ENCODE measurements around the gene IL5RA.

Gene IL5RA, protein sequence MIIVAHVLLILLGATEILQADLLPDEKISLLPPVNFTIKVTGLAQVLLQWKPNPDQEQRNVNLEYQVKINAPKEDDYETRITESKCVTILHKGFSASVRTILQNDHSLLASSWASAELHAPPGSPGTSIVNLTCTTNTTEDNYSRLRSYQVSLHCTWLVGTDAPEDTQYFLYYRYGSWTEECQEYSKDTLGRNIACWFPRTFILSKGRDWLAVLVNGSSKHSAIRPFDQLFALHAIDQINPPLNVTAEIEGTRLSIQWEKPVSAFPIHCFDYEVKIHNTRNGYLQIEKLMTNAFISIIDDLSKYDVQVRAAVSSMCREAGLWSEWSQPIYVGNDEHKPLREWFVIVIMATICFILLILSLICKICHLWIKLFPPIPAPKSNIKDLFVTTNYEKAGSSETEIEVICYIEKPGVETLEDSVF

DNA sequence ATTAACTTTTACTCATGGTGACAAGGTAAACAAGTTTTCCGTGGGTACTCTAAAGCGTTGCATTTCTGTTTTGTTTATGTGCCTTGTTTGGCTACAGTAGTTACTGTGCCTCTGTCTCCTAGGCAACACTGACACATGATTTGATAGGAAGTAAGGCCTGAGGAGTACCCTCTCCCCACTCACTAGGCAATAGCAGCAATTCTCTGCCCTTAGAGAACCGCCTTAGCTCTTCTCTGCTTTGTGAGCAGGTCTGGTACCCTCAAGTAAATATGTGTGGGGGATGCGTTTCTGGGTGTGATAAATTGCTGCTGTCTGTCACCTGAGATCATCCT lies at the start of gene IL5RA:
Gene IL5RA, minus strand, starts transcription at position 76 of the 332 bp plus-strand sequence. CDS start 5,390 bp downstream, outside the sequence.
- DNase-seq (ENCODE audit: low read depth in 2 of 3, low spot score in 1 of 3), result no peak

DNA sequence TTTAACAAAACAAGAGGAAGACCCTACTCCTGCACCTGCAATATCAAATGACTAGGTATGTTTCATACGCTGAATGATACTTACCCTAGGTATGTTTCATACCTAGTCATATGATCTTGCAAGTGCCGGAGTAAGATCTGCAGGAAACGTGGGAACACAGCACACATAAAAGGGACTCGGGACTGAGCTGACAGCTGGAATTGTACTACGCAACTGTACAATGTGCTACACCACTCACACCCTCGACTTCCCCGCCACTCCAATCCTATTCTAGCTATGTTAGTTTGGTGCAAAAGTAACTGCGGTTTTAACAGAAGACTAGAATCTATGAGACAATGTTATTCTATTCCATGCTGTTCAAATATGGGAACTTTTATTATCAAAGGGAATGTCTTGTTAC lies 47.3 kb upstream of the IL5RA start:
- DNase-seq (ENCODE audit: low read depth in 2 of 3, low spot score in 1 of 3), result no peak

DNA sequence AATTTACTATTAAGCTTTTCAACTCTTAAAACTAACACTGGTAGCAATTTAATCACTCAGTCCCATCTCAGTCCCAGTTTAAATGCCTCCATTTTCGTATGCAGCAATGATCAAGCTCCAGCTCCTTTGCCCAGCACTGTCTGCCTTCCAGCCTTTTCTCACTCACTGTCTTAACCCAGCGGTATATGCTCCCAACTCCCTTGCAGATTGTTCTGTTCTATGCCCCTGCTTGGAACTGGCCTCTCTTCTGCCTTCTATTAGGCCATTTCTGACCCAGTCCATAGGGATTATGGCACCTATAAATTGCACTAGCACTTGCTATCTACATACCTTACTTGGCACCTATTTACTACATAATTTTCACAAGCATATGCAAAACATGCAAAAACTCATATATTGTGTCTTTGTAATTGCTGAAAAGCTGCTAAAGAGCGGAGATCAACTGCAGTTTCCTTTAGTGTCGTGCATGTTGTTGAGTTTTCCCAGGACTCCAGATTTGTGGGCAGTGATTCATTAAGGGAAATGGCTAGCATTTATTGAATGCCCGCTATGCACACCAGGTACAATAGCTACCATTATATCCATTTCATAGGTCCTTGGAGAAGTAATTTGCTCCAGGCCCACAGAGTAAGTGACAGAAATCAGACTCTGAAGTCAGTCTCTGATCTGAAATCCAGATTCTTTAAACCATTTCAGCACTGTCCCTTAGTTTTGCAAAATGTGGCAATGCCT lies 44.9 kb upstream of the IL5RA start:
- no peak for DNase-seq (ENCODE audit: low read depth in 2 of 3, low spot score in 1 of 3)

DNA sequence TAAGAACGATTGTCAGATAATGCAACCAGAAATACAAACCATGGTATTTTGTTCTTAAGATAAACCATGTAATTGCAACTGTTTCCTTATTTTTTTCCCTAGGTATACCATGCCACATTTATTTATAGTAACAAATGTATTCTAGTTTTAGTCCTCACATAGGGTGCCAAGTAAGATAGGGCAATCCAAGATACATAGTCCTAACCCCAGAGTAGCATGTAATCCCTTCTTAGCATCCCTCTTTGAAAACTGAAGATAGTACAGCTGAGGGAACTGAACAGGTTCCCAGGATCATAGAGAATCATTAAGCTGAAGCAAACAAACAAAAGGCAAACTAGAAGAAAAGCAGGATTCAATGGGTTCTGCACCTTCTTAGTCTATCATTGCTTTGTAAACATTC lies 41.3 kb upstream of the IL5RA start:
- no peak for DNase-seq (ENCODE audit: low read depth in 2 of 3, low spot score in 1 of 3)

DNA sequence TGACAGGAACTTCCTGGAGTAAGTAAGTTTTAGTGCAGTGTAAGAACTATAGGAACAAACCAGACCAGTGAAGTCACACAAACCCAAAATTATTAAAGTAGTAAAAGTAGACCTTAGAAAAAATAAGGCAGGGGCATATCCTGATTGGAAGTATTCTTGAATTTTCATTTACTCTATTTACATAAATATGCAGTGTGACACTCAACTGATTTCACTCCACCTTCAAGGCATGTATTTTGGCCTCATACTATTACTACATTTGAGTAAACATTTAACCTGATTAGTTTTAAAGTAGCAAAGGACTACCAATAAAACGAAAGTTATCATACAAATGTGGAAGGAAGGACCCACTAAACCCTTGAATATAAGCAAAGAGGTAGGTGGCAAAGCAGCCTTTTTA lies 39.4 kb upstream of the IL5RA start:
- DNase-seq (ENCODE audit: low read depth in 2 of 3, low spot score in 1 of 3), result no peak

DNA sequence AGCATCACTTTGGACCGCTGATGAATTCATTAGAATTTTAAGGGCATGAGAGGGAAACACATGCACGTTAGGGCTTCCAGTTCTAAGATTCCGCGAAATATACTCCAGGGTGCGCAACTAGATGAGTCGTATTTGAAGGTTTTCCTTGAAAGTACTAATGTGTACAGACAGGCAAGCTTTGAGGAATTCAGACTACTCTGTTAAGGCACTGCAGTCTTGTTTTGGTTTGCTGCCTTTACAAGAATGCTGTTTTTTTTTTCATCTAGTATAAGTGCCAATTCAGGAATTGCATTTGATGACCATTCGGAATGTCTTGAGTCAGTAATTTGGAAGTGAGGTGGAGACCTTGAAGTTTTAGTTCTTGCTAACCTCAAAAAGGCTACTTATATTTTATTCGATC lies 35.7 kb upstream of the IL5RA start:
- DNase-seq (ENCODE audit: low read depth in 2 of 3, low spot score in 1 of 3), result no peak

DNA sequence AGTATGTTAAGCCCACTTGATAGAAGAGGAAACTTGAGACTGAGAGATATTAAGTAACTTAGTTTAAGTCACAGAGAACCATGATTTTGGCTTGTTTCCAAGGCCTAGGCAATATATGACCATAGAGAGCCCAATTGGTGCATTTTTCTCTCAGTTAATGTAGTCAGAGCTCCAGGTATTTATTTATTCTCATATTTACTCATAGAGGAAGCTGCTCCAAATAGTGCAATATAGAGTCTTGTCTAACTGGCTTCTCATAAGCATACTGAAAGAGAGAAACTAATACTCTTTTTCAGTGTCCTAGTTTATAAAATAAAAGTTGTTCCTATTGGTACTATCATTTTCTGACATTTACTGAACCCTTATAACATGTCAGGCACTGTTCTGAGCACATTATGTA lies 31.8 kb upstream of the IL5RA start:
- no peak for DNase-seq (ENCODE audit: low read depth in 2 of 3, low spot score in 1 of 3)

DNA sequence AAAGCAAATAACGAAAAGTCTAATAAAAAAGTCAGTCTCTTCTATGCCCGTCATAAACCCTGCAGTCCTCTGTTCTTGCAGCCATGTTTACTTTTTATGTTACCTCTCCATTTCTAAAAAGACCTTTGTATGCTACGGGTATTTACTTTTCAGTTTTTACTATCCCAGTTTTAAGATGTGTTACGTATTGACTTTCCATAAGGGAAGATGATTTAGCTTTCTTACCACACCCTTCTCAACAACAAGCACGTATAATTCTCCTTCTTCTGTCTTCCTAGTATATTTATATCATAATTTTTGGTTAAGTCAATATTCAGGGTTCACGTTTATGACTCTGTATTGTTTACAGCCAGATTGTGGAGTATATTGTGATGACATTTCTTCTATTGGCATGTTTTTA lies 27.4 kb upstream of the IL5RA start:
- DNase-seq (ENCODE audit: low read depth in 2 of 3, low spot score in 1 of 3), result no peak

DNA sequence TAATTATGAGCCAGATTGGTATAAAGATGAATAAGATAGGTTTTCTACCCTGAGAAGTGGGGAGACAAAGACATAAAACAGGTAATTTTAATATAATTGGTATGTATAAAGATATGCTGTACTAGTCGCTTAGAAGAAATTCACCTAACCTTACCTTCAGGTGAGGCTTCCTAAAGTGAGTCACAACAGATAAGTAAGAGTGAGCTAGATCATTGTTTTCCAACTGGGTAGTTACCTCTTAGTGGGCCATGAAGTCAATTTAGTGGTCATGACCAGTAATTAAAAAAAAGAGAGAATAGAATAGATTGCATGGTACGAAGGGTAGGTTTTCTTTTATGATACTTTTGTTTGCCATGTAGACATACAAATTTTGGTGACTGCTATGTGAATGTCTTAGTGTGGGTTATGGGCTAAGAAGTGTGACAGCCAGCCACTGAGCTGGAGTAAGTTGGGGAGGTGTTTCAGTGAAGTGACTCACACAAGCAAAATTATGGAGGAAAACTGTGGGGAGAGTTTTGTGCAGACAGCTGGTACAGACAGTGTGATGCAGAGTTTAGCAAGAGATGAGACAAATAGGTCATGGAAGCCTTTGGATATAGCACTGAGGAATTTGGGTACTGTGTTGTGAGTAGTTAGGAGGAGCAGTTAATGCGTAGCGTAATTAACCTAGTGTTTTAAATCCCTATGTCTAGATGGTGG lies 24.7 kb upstream of the IL5RA start:
- DNase-seq (ENCODE audit: low read depth in 2 of 3, low spot score in 1 of 3), result no peak

DNA sequence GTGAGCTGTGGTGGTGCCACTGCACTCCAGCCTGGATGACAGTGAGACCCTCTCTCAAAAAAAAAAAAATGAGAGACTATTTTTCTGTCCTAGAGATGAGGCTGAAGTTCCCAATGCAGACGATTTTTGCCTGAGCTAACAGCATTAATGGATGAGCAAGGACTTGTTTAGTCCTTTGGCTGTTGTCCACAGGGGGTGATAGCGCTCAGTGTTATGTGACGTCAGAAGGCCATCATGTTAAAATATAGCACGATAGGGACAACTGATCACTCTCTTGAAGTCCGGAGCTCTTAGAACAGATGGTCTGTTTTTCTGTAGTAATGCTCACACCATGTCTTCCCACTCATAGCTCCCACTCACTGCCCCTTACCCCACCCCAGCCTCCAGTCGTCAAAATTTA lies 23.3 kb upstream of the IL5RA start:
- DNase-seq (ENCODE audit: low read depth in 2 of 3, low spot score in 1 of 3), result no peak

DNA sequence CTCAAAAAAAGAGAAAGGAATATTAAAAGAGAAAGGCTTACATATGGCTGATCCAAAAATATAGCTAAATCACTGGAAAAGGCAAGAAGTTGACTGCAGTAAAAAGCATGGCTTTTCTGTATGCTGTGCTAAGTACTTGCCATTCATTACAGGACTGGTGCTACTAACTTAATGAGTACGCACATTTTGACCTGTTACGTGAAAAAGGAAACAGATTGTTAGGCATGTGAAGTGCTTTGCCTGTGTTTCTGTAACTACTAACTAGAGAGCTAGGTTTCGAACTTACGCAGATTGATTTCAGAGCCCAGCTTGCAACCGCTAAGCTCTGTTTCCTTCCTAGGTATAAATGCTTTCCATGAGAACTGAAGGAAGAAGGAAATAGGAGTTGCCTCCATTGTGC lies 19.4 kb upstream of the IL5RA start:
- DNase-seq (ENCODE audit: low read depth in 2 of 3, low spot score in 1 of 3), result no peak

DNA sequence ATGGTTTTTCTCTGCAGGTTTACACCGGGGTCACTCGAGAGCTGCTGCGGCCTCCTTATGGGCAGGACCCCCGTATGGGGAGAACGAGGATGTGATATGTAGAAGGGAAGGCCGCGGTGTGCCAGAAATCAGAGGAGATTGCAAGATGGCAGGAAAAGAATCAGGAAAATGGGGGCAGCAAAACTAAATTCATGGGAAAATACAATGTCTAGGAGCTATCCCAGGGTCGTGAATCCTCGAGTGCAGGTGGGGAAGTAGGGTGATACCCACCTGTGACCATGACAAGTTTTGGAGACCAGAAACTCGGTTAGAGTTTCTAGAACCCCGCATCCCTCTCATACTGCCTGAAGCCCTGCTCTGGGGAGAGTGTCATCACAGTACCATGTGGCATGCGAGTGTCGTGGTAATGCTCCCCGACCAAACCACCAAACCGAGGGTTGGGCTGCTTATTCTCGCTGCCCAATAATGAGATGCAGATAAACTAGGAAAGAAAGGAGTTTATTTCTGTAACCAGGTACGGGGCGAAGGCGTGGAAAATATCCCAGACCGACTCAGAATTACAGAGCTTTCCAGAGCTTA lies 17.3 kb upstream of the IL5RA start:
- DNase-seq (ENCODE audit: low read depth in 2 of 3, low spot score in 1 of 3), result peak in 2 of 3 donors; percentile 18 to 30

DNA sequence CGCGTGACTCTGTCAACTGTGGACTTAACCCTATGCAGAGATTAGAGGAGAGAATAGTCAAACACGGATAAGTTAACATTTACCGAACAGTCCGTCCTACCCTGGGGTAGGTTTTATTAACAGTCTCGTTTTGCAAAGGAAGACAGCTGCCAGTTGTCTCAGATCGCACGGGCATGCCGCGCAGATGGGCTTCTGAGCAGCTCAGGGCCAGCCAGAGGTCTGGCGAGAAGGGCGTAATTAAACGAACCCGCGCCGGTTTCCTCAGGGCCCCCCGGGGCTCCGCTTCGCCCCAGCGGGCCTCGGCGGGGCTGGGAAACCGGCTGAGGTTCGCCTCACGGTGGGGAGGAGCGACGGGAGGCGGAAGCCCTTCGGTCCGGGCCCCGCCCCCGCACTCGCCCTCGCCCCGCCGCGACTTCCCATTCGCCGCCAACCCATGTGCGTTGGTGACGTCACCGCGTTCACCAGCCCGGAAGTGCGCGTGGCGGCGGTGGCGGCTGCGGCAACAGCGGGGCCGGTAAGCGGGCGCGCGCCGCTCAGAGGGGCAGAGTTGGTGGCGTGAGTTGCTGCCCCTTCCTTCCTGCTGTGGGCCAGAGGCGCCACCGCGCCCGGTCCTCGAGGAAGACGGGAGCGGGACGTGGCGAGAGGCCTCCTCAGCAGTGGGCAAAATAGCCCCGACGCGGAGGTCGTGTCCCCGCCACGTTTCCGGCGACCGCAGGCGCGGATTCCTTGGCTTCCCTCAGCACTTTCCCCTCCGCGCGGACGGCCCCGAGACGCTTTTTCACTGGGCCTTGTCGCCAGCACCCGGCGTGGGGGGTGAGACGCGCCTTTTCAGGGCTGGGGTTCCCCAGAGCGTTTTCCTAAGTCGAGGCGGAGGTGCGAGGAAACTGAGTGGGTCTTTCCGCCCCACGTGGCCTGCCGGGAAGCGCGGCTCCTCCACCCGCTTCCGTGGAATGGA lies 16.6 kb upstream of the IL5RA start, which contains the start of gene TRNT1:
Gene TRNT1, plus strand, starts transcription at position 464 of the 955 bp plus-strand sequence. CDS start 2,101 bp downstream, outside the sequence.
- peak; percentile 90 to 96 (median 92) for DNase-seq (ENCODE audit: low read depth in 2 of 3, low spot score in 1 of 3)

DNA sequence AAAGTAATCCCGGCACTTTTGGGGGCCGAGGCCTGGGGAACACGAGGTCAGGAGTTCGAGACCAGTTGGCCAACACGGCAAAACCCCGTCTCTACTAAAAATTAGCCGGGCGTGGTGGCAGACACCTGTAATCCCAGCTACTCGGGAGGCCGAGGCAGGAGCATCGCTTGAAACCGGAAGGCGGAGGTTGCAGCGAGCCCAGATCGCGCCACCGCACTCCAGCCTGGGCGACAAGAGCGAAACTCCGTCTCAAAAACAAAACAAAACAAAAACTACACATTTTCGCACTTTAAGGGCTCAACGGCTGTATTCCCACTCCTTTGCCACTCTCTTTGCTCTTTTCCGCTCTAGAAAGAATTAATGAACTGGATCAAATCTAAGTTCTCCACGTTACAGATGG lies 15.8 kb upstream of the IL5RA start:
- DNase-seq (ENCODE audit: low read depth in 2 of 3, low spot score in 1 of 3), result no peak

DNA sequence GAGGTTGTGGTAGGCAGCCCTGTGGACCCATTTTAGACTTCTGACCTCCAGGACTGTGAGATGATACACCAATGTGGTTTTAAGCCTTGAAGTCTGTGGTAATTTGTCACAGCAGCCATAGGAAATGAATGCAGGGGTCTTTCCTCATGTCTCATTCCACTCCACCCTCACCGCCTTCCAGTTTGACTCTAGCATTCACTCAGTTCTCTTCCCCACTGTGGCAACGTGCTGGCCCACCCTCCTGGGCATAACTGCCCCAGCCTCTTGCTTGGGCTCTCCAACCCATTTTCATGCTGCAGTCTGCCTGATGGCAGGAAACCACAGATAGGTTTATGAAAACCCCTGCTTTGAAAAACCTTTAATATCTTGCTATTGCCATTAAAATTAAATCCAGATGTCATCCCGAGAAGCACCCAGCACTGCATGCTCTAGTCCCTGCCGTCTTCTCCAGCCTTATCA lies 9.2 kb upstream of the IL5RA start:
- no peak for DNase-seq (ENCODE audit: low read depth in 2 of 3, low spot score in 1 of 3)

DNA sequence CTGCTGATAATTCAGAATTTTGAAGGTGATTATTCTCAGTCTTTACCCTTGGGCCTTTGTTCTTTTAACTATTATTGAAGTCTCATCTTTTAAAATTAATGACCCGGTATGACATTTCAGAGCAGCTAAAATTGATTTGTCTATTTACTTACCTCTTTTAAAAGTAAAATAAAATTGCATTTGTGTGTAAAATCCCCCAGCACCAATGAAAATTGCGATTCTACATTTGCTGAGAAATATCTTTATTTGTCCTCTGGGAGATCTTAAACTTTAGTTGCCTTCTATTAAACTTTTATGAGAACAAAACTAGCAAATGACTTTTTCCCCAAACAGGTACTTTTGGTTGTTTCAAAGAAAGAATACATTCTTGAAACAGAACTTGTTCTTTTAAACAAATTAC lies 7.5 kb upstream of the IL5RA start:
- DNase-seq (ENCODE audit: low read depth in 2 of 3, low spot score in 1 of 3), result no peak

DNA sequence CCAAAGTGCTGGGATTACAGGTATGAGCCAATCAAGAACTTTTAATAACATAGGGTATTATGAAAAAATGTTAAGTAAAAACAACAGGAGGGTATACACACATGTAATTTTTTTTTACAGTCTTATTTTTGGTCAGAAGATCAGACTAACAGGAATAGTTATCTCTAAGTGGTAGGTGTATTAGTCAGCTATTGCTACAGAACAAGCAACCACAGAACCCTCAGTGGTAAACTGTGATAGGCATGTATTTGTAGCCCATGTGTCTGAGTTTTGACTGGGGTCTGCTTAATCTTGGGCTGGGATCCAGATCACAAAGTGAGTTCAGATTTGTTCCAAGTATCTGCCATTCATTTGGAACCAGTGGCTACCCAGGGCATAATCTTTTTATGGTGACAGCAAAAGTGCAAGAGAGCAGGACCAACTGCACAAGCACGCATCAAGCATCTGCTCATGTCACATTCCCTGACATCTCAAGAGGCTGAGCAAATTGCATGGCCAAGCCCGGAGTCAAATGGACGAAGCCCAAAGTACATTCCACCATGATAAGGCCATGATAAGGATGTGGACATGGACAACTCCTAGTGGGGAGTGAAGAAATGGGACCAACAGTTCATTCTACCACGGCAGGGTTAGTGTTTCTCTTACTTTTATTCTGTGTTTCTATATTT lies 3.0 kb upstream of the IL5RA start:
- no peak for DNase-seq (ENCODE audit: low read depth in 2 of 3, low spot score in 1 of 3)

DNA sequence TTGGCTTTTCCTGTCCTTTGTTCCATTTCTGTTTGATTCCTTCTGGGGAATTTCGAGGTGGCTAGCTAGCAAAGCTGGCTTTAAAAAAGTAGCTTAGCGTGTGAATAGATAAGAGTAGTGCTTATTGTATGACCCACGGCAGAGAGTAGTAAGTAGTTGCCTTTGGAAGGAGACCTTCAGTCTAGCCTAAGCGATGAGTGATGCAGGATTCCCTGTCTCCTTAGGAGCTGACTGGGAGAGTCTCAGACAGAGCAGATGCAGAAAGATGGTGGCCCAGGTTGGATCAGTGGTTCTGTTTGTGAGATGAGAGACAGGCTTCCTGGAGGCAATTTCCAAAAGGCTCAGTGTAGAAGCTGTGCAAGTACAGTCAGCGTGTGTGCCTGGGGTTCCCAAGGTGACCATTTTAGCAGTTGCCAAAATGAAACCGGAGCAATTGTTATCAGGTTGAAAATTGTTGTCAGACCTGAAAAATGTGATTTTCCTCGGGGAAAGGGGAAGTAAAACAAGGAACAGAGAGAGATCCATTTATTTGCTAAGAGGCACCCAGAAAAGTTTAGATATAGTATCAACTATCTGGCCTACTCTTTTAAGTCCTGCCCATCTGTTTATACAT lies 681 bp upstream of the IL5RA start:
- DNase-seq (ENCODE audit: low read depth in 2 of 3, low spot score in 1 of 3), result no peak

Data from stimulated activated CD4-positive, alpha-beta T cell treated with anti-CD3 and anti-CD28 coated beads, Interleukin-12 subunit alpha, Interleukin-12 subunit beta, amount 100 ng/mL, for 48 hours (primary cell).